Mesothelial cell of epicardium (in vitro differentiated cells): Measurements from ENCODE around the gene GPC3. TPM values are rescaled to one million over a fixed set of nuclear protein-coding genes. Genes with fewer than 3 reads are reported as not detected.

ENCODE experiments used
- DNase-seq, 2 experiments: peaks; one replicate each; pipeline ENCODE4 v3.0.0; 2021; ENCODE audit warnings: low spot score in 2 of 2; ENCODE audit not compliant: unreplicated experiment in 2 of 2
- H3K27ac Mint-ChIP-seq: 2 replicates; pipeline ENCODE4 v1.8.0; 2021; ENCODE audit warnings: mixed read lengths
- H3K27me3 Mint-ChIP-seq: 2 replicates; pipeline ENCODE4 v1.8.0; 2021; ENCODE audit warnings: low read depth, mixed read lengths
- H3K36me3 Mint-ChIP-seq: 2 replicates; pipeline ENCODE4 v1.8.0; 2021; ENCODE audit warnings: mixed read lengths
- H3K4me1 Mint-ChIP-seq: 2 replicates; pipeline ENCODE4 v1.8.0; 2021; ENCODE audit warnings: mixed read lengths
- H3K4me3 Mint-ChIP-seq: 2 replicates; pipeline ENCODE4 v1.8.0; 2021; ENCODE audit warnings: mild to moderate bottlenecking, moderate library complexity, mixed read lengths
- H3K9me3 Mint-ChIP-seq: 2 replicates; pipeline ENCODE4 v1.8.0; 2021; ENCODE audit warnings: mixed read lengths
- CTCF ChIP-seq: fragments of 200-600 bp; sonication (generic); IDR thresholded peaks from one replicate; pipeline ENCODE4 v1.5.0; 2021; ENCODE audit warnings: antibody characterized with exemption; ENCODE audit not compliant: unreplicated experiment
- total RNA-seq: library from RNA; stranded (reverse); gene quantifications from 3 replicates; pipeline ENCODE4 v1.2.1, GENCODE V29; 2021

The GPC3 gene
- total RNA-seq, 1 donor from 2014 or later: 864 TPM

- H3K27me3 Mint-ChIP-seq: no peaks in the 10 kb centered on the region
- no peak overlapping the region for H3K27ac Mint-ChIP-seq
- no peak for TF ChIP-seq CTCF
- no peaks in the 10 kb centered on the region for H3K9me3 Mint-ChIP-seq
- DNase-seq: no peak
- H3K36me3 Mint-ChIP-seq: peaks cover 10% of the 10 kb centered on the region
- H3K4me3 Mint-ChIP-seq: no peak overlapping the region
- peaks cover 17% of the 10 kb centered on the region for H3K4me1 Mint-ChIP-seq
These were observed 20.1 kb downstream of the GPC3 start for GRCh38 chrX:133965321-133965720.

- no peak overlapping the region for H3K27ac Mint-ChIP-seq
These were observed 24.3 kb downstream of the GPC3 start for GRCh38 chrX:133961046-133961445.

GRCh38 chrX:133959972-133960371 lies 25.4 kb downstream of the GPC3 start:
- TF ChIP-seq CTCF: no peak
- DNase-seq: no peak
- H3K36me3 Mint-ChIP-seq: peaks cover 19% of the 10 kb centered on the region
- no peak overlapping the region for H3K27ac Mint-ChIP-seq
- no peaks in the 10 kb centered on the region for H3K27me3 Mint-ChIP-seq
- no peaks in the 10 kb centered on the region for H3K4me1 Mint-ChIP-seq
- no peak overlapping the region for H3K4me3 Mint-ChIP-seq
- peaks cover 5% of the 10 kb centered on the region for H3K9me3 Mint-ChIP-seq

More at GRCh38 chrX:133961046-133961445, 24.3 kb downstream of the GPC3 start:
- Mint-ChIP-seq H3K4me1 (peaks cover 2% of the 10 kb centered on the region), H3K27me3 (no peaks in the 10 kb centered on the region), H3K9me3 (no peaks in the 10 kb centered on the region), H3K4me3 (no peak overlapping the region), H3K36me3 (peaks cover 12% of the 10 kb centered on the region)
- TF ChIP-seq CTCF: no peak
- DNase-seq: no peak

- Mint-ChIP-seq H3K9me3 (peaks cover 7% of the 10 kb centered on the region), H3K27me3 (no peaks in the 10 kb centered on the region), H3K27ac (no peak overlapping the region), H3K4me3 (no peak overlapping the region), H3K4me1 (no peaks in the 10 kb centered on the region), H3K36me3 (peaks cover 20% of the 10 kb centered on the region)
- DNase-seq: no peak
- TF ChIP-seq CTCF: no peak
These were observed 26.3 kb downstream of the GPC3 start for GRCh38 chrX:133958997-133959688.

DNA sequence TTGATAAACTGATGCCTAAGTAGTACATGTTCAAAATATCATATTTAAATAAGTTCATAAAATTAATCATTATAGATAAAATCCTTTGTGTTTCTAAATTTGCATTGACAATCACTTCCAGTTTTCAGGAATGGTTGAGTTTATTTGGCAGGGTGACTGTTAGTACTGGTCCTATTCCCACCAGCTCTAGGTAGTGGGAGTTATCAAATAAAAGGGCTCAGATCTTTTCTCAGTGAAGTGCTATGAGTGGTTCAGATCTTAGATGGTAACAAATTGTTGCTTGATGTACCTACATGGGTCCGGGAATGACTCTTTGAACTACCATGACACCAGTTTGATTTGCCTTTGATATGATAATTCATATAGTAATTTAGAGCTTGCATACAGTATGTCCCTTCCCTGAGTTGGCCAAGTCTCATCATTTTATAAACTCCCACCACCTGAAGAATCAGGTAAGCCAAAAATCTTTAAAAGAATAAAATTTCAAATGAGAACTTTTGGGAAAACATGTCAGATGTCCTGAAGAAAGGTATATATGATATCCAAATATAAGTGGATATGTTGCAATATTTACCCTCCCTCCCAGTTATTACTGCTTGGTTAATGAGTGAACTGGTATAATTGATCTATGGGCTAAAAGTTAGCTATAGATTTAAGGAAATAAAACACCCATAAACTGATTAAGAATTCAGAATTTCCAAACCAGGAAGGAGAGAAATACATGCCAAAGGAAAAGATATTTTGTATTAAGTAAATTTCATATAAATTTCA lies 28.6 kb downstream of the GPC3 start:
- no peak overlapping the region for H3K27ac Mint-ChIP-seq
- H3K4me3 Mint-ChIP-seq: no peak overlapping the region
- H3K36me3 Mint-ChIP-seq: peaks cover 30% of the 10 kb centered on the region
- DNase-seq: no peak
- TF ChIP-seq CTCF: no peak
- peaks cover 13% of the 10 kb centered on the region for H3K9me3 Mint-ChIP-seq
- H3K27me3 Mint-ChIP-seq: no peaks in the 10 kb centered on the region
- H3K4me1 Mint-ChIP-seq: no peaks in the 10 kb centered on the region
